ENCODE results near the gene FEV. TPM values are rescaled to one million over a fixed set of nuclear protein-coding genes. Genes with fewer than 3 reads are reported as not detected.

Gene FEV
- total RNA-seq, 4 donors from 2014 or later, result not detected

GRCh38 chr2:219017201-219017931 lies 32.4 kb upstream of the FEV start:
- H3K27ac ChIP-seq, result no peak overlapping the region
- H3K4me3 ChIP-seq, result no peak overlapping the region
- ATAC-seq, result no peak
- H3K27me3 ChIP-seq, result peaks cover 59% of the 10 kb centered on the region
- no peaks in the 10 kb centered on the region for H3K4me1 ChIP-seq
- H3K36me3 ChIP-seq, result no peaks in the 10 kb centered on the region
- TF ChIP-seq EP300 (IDR thresholded peaks at IDR 0.05) (no peak), POLR2AphosphoS5 (IDR thresholded peaks at IDR 0.05) (no peak), POLR2A (IDR thresholded peaks at IDR 0.05) (no peak)
- TF ChIP-seq, protein P1, sequence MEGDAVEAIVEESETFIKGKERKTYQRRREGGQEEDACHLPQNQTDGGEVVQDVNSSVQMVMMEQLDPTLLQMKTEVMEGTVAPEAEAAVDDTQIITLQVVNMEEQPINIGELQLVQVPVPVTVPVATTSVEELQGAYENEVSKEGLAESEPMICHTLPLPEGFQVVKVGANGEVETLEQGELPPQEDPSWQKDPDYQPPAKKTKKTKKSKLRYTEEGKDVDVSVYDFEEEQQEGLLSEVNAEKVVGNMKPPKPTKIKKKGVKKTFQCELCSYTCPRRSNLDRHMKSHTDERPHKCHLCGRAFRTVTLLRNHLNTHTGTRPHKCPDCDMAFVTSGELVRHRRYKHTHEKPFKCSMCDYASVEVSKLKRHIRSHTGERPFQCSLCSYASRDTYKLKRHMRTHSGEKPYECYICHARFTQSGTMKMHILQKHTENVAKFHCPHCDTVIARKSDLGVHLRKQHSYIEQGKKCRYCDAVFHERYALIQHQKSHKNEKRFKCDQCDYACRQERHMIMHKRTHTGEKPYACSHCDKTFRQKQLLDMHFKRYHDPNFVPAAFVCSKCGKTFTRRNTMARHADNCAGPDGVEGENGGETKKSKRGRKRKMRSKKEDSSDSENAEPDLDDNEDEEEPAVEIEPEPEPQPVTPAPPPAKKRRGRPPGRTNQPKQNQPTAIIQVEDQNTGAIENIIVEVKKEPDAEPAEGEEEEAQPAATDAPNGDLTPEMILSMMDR (IDR thresholded peaks at IDR 0.05), result no peak
- 55 to 62% methylated on average over 10 to 11 of the region's 14 CpGs for WGBS, 2 donors (ENCODE audit: low coverage in 1 of 2)
- no peaks in the 10 kb centered on the region for H3K9me3 ChIP-seq

GRCh38 chr2:219016721-219017120 lies 31.7 kb upstream of the FEV start:
- Histone ChIP-seq H3K27ac (no peak overlapping the region), H3K9me3 (no peaks in the 10 kb centered on the region), H3K36me3 (no peaks in the 10 kb centered on the region), H3K4me3 (no peak overlapping the region), H3K27me3 (peaks cover 53% of the 10 kb centered on the region), H3K4me1 (no peaks in the 10 kb centered on the region)
- 90 to 94% methylated on average over 3 to 7 of the region's 11 CpGs for WGBS, 2 donors (ENCODE audit: low coverage in 1 of 2)
- TF ChIP-seq POLR2AphosphoS5 (IDR thresholded peaks at IDR 0.05) (no peak), EP300 (IDR thresholded peaks at IDR 0.05) (no peak), POLR2A (IDR thresholded peaks at IDR 0.05) (no peak)
- TF ChIP-seq, protein P1 (IDR thresholded peaks at IDR 0.05), result no peak
- no peak for ATAC-seq

DNA sequence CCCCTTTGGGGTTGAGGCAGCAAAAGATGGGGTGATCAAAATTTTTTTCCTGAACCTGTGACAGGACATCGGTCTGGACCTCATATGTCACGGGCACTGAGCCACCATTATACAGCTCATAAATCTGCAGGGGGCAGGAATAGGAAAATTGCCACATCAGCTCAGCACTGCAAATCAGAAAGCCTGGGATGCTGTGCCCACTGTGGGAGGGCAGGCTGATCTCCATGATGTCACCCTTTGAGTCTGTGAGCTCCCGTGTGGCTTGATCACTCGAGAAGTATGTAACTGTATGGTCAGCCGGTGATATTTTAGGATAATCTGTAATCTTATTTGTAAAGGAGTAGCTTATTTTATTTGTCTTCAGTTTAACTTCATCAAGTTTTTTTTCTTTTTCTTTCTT lies 25.9 kb upstream of the FEV start:
- no peaks in the 10 kb centered on the region for H3K4me1 ChIP-seq
- ATAC-seq, result no peak
- TF ChIP-seq EP300 (IDR thresholded peaks at IDR 0.05) (no peak), POLR2AphosphoS5 (IDR thresholded peaks at IDR 0.05) (no peak), POLR2A (IDR thresholded peaks at IDR 0.05) (no peak)
- TF ChIP-seq, protein P1 (IDR thresholded peaks at IDR 0.05), result no peak
- H3K36me3 ChIP-seq, result no peaks in the 10 kb centered on the region
- no peak overlapping the region for H3K27ac ChIP-seq
- H3K27me3 ChIP-seq, result peaks cover 70% of the 10 kb centered on the region
- no peak overlapping the region for H3K4me3 ChIP-seq
- H3K9me3 ChIP-seq, result no peaks in the 10 kb centered on the region
- 59 to 79% methylated on average over 3 of the region's 5 CpGs for WGBS, 2 donors (ENCODE audit: low coverage in 1 of 2)

GRCh38 chr2:219010162-219010756 lies 25.3 kb upstream of the FEV start:
- no peak for ATAC-seq
- Histone ChIP-seq H3K36me3 (no peaks in the 10 kb centered on the region), H3K4me1 (no peaks in the 10 kb centered on the region), H3K27me3 (peaks cover 76% of the 10 kb centered on the region), H3K9me3 (no peaks in the 10 kb centered on the region), H3K27ac (no peak overlapping the region), H3K4me3 (no peak overlapping the region)
- 8 to 47% methylated on average over 2 of the region's 6 CpGs for WGBS, 2 donors (ENCODE audit: low coverage in 1 of 2)
- TF ChIP-seq POLR2A (IDR thresholded peaks at IDR 0.05), result no peak
- no peak for TF ChIP-seq EP300 (IDR thresholded peaks at IDR 0.05)
- no peak for TF ChIP-seq POLR2AphosphoS5 (IDR thresholded peaks at IDR 0.05)
- TF ChIP-seq, protein P1 (IDR thresholded peaks at IDR 0.05), result no peak

DNA sequence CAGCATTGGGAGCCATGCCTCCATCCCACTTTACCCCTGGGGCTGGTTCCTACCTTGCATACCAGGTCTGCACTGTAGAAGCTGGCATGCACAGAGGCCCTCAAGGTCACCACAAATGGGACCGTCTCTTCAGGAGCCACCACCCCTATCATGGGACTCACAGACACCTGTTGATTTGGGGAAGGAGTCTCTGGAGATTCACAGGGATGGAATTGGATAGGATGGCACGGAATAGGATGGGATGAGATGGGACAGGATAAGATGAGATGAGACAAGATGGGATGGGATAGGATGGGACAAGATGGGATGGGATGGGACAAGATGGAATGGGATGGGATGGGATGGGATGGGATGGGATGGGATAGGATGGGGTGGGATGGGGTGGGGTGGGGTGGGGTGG lies 24.3 kb upstream of the FEV start:
- Histone ChIP-seq H3K4me3 (no peak overlapping the region), H3K4me1 (no peaks in the 10 kb centered on the region), H3K27me3 (peaks cover 80% of the 10 kb centered on the region), H3K9me3 (no peaks in the 10 kb centered on the region), H3K27ac (no peak overlapping the region), H3K36me3 (no peaks in the 10 kb centered on the region)
- ATAC-seq, result no peak
- TF ChIP-seq EP300 (IDR thresholded peaks at IDR 0.05) (no peak), POLR2AphosphoS5 (IDR thresholded peaks at IDR 0.05) (no peak), POLR2A (IDR thresholded peaks at IDR 0.05) (no peak)
- TF ChIP-seq, protein P1 (IDR thresholded peaks at IDR 0.05), result no peak
- WGBS, 2 donors (ENCODE audit: low coverage in 1 of 2), result 33% methylated on average over 1 of the region's 2 CpGs; no CpG with 5 or more reads in 1 of the 2 donors

All from gastroesophageal sphincter (tissue), 4 donors.